GM12878 (cell line): Measurements from ENCODE around the gene MRS2. TPM values are rescaled to one million over a fixed set of nuclear protein-coding genes. Genes with fewer than 3 reads are reported as not detected.
A peak's percentile ranks its signal among the peaks of the same experiment; 100 is the strongest.

Source experiments
- ATAC-seq: fragments of 200-7000 bp; cut with Tn5 transposase; 3 replicates; pipeline ENCODE4 v1.9.1; 2020; ENCODE audit warnings: mild to moderate bottlenecking, moderate library complexity
- BruUV-seq: library from RNA; stranded (reverse); fragments of 400-500 nt; replicated peaks from 2 replicates; lab custom pipeline; 2021; lab: Mats Ljungman, UMichigan
- CTCF ChIA-PET: fragments of 300-600 bp; sonication (Branson Sonifier 250); formaldehyde crosslinking; extraction: SDS; loops from one replicate; lab custom pipeline; 2021; ENCODE audit warnings: inconsistent platforms; lab: Yijun Ruan, JAX
- POLR2A ChIA-PET: fragments of 350-600 bp; formaldehyde crosslinking; extraction: SDS; loops from one replicate; lab custom pipeline; 2021; ENCODE audit warnings: inconsistent platforms; lab: Charles Lee
- RAD21 ChIA-PET: fragments of 300-600 bp; sonication (Branson Sonifier 250); formaldehyde crosslinking; loops from one replicate; lab custom pipeline; 2023; ENCODE audit warnings: antibody characterized with exemption; ENCODE audit not compliant: unreplicated experiment; lab: Charles Lee
- SMC1A ChIA-PET: fragments of 300-600 bp; sonication (Branson Sonifier 250); formaldehyde crosslinking; loops from one replicate; lab custom pipeline; 2023; ENCODE audit not compliant: unreplicated experiment, uncharacterized antibody; lab: Charles Lee
- DNase-seq: peaks from one replicate; pipeline ENCODE4 v3.0.0-alpha.2; 2011; ENCODE audit warnings: low read depth, low spot score
- FAIRE-seq: peaks from 3 replicates; lab custom pipeline; 2011; peaks lifted over from hg19 to GRCh38; lab: Jason Lieb, UNC
- H2AFZ ChIP-seq: 2 replicates; pipeline ENCODE4 v1.6.0; 2011; ENCODE audit warnings: low read depth, low read length, control low read depth; ENCODE audit not compliant: control insufficient read depth
- H3K27ac ChIP-seq: 2 replicates; pipeline ENCODE4 v1.5.1; 2011; ENCODE audit warnings: control low read depth; ENCODE audit not compliant: control insufficient read depth, insufficient read depth
- H3K27me3 ChIP-seq, 2 experiments: replicated peaks in 1 of 2; 2 replicates each; pipeline versions ENCODE4 v1.6.0 to v1.6.1; 2011; ENCODE audit warnings: low read length in 1 of 2; ENCODE audit not compliant: control insufficient read depth in 2 of 2, insufficient read depth in 2 of 2
- H3K36me3 ChIP-seq, 2 experiments: 2 replicates each; pipeline ENCODE4 v1.5.1; 2011; ENCODE audit warnings: low read length in 1 of 2; ENCODE audit not compliant: control insufficient read depth in 2 of 2, insufficient read depth in 2 of 2
- H3K4me1 ChIP-seq: 2 replicates; pipeline ENCODE4 v1.6.1; 2011; ENCODE audit warnings: mild to moderate bottlenecking, low read length, moderate library complexity, mixed read lengths; ENCODE audit not compliant: control insufficient read depth, insufficient read depth
- H3K4me2 ChIP-seq: 2 replicates; pipeline ENCODE4 v1.6.0; 2011; ENCODE audit warnings: control low read depth; ENCODE audit not compliant: control insufficient read depth, insufficient read depth
- H3K4me3 ChIP-seq: fragments of 200-600 bp; sonication (generic); 2 replicates; pipeline ENCODE4 v1.5.1; 2016
- H3K79me2 ChIP-seq: 2 replicates; pipeline ENCODE4 v1.6.0; 2011; ENCODE audit warnings: low read length; ENCODE audit not compliant: control insufficient read depth, insufficient read depth
- H3K9ac ChIP-seq: 2 replicates; pipeline ENCODE4 v1.8.0; 2011; ENCODE audit warnings: low read length, control low read depth, mixed read lengths; ENCODE audit not compliant: control insufficient read depth, insufficient read depth
- H3K9me3 ChIP-seq: replicated peaks from 3 replicates; pipeline ENCODE4 v1.5.1; 2011; ENCODE audit warnings: mild to moderate bottlenecking, low read length; ENCODE audit not compliant: control insufficient read depth, insufficient read depth
- H4K20me1 ChIP-seq: 2 replicates; pipeline ENCODE4 v1.6.0; 2011; ENCODE audit not compliant: control insufficient read depth, insufficient read depth
- EED ChIP-seq: sonication (generic); IDR thresholded peaks from 2 replicates; pipeline ENCODE4 v1.6.1; 2016; ENCODE audit warnings: antibody characterized with exemption, low read depth
- FOXM1 ChIP-seq: IDR thresholded peaks from 2 replicates; pipeline ENCODE4 v1.6.1; 2012; ENCODE audit warnings: low read depth, mild to moderate bottlenecking, inconsistent platforms, low read length, moderate library complexity
- IRF4 ChIP-seq: IDR thresholded peaks from 2 replicates; pipeline ENCODE4 v1.6.1; 2011; ENCODE audit warnings: low read depth, low read length
- MTA2 ChIP-seq: fragments of 450-650 bp; IDR thresholded peaks from 2 replicates; pipeline ENCODE4 v1.6.1; 2016; ENCODE audit warnings: low read depth, mild to moderate bottlenecking, moderate library complexity
- RAD21 ChIP-seq: IDR thresholded peaks from 2 replicates; pipeline ENCODE4 v1.6.1; 2011; ENCODE audit warnings: mild to moderate bottlenecking, low read depth, low read length, moderate library complexity; ENCODE audit not compliant: insufficient read depth
- RAD51 ChIP-seq: fragments of 450-650 bp; IDR thresholded peaks from 2 replicates; pipeline ENCODE4 v1.6.1; 2016; ENCODE audit warnings: moderate library complexity, mild to moderate bottlenecking, inconsistent platforms
- SMARCA5 ChIP-seq: fragments of 450-650 bp; IDR thresholded peaks from 2 replicates; pipeline ENCODE4 v1.6.1; 2017; ENCODE audit warnings: mild to moderate bottlenecking
- SP1 ChIP-seq: IDR thresholded peaks from one replicate; pipeline ENCODE4 v1.6.1; 2011; ENCODE audit warnings: low read depth, low read length
- WGBS: methylation state at CpG from one replicate; pipeline ENCODE4 v1.1.6; 2016; ENCODE audit warnings: low lambda C conversion rate; ENCODE audit not compliant: insufficient replicate concordance, insufficient coverage; ENCODE audit errors: missing lambda C conversion rate; 5-methylcytosine and 5-hydroxymethylcytosine counted together
- in situ Hi-C: fragments of 300-500 bp; cut with MboI; formaldehyde crosslinking; loops from 9 replicates; pipeline ENCODE4 v1.14.3; 2018; ENCODE audit warnings: mixed read lengths
- intact Hi-C: fragments of 100-400 bp; cut with micrococcal nuclease; formaldehyde crosslinking; loops from one replicate; pipeline ENCODE4 v1.14.2; 2022; ENCODE audit not compliant: unreplicated experiment
- polyA plus RNA-seq, 11 experiments: library from polyadenylated mRNA; depleted of rRNA in 4 of 11; unstranded in 6 of 11; stranded (reverse) in 5 of 11; fragments of >200 nt; fragmentation: Nextera tagmentation in 4 of 11; fragmentation: Illumina TruSeq in 1 of 11; extraction: Ambion mirVana in 4 of 11; extraction: Trizol in 1 of 11; gene quantifications; 1 replicate in 1 of 11; 2 replicates in 10 of 11; pipeline versions ENCODE4 v1.2.1 to v1.2.3, GENCODE V29; 2011 to 2016; ENCODE audit warnings: inconsistent platforms in 2 of 11, missing spikeins in 2 of 11, low read depth in 1 of 11
- total RNA-seq, 4 experiments: library from RNA; depleted of rRNA in 3 of 4; stranded (reverse); fragments of >200 nt in 3 of 4; fragmentation: Illumina TruSeq in 1 of 4; extraction: Trizol in 1 of 4; gene quantifications; 2 replicates each; pipeline versions ENCODE4 v1.2.1 to v1.2.3, GENCODE V29; 2013 to 2021
- TF ChIP-seq, protein P1 (sequence below): fragments of 450-650 bp; IDR thresholded peaks from 2 replicates; pipeline ENCODE4 v1.6.1; 2017; ENCODE audit warnings: mild to moderate bottlenecking, low read depth, inconsistent platforms; ENCODE audit not compliant: poor library complexity, severe bottlenecking
- TF ChIP-seq, protein P2 (sequence below), 3 experiments: IDR thresholded peaks in 2 of 3; conservative IDR thresholded peaks in 1 of 3; 2 replicates each; pipeline ENCODE4 v1.5.1; 2011; ENCODE audit warnings: low read depth in 3 of 3, low read length in 3 of 3, mild to moderate bottlenecking in 3 of 3, control low read depth in 2 of 3, moderate library complexity in 2 of 3, inconsistent platforms in 1 of 3, mixed read lengths in 1 of 3; ENCODE audit not compliant: control insufficient read depth in 2 of 3, insufficient read depth in 1 of 3; ENCODE audit errors: extremely low read depth in 1 of 3
- TF ChIP-seq, protein P3 (sequence below): fragments of 450-650 bp; IDR thresholded peaks from 2 replicates; pipeline ENCODE4 v1.6.1; 2014; ENCODE audit warnings: mild to moderate bottlenecking
- TF ChIP-seq, protein P4 (sequence below): fragments of 450-650 bp; IDR thresholded peaks from 2 replicates; pipeline ENCODE4 v1.6.1; 2017; ENCODE audit warnings: mild to moderate bottlenecking, moderate library complexity

MRS2 gene
- total and polyA plus RNA-seq, 10 of the 15 experiments (the other 5 are each of a cell fraction or from before 2014, with no cell fraction given), result 7.5 to 29.9 (median 24.2) TPM

DNA sequence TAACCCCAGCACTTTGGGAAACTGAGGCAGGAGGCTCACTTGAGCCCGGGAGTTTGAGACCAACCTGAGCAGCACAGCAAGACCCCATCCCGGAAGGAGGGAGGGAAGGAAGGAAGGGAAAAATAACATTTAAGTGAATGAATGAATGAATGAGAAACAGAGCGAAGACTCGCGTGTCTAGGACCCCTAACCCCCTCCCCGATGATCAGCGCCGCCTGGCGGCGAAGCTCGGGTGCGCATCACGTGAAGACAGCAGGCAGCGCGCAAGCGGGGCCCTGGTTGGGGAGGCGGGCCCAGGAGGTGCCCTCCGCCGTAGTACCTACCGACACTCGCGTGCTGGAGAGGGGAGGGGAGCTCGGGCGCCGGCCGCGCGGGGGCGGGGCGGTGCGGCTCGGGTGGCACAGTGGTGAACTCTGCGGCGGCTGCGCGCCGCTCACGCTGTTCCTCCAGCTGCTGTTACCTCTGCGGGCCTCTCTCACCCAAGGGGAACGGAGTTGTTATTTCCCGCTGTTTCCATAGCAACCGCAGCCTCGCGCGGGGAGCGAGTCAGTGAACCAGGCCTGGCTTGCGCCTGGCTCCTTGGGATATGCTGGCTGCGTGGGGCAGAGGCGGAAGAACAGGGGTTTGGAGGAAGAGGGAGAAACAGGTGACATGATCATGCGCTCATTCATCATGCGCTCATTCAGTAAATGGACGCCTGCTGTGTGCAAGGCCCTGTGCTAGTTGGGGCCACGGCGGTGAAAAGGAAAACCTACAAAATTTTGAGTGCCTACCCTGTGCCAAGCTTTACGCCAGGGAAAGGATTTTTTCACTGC is 42.9 kb upstream of the MRS2 start:
- ChIA-PET POLR2A (interaction anchor here (0.7 kb wide), 1 partner anchor 56 kb away, joined by 3 read pairs; no protein-coding TSS in a partner anchor), CTCF (interaction anchor here (0.6 to 2.1 kb wide), 17 partner anchors 10 to 380 kb away, joined by 3 to 19 read pairs (median 3); partner anchors contain the start of gene MRS2)
- no peak for TF ChIP-seq SP1
- TF ChIP-seq FOXM1, result no peak
- peak; percentile 71; the same call in 1 of the 2 replicates for TF ChIP-seq SMARCA5
- TF ChIP-seq, protein P1, sequence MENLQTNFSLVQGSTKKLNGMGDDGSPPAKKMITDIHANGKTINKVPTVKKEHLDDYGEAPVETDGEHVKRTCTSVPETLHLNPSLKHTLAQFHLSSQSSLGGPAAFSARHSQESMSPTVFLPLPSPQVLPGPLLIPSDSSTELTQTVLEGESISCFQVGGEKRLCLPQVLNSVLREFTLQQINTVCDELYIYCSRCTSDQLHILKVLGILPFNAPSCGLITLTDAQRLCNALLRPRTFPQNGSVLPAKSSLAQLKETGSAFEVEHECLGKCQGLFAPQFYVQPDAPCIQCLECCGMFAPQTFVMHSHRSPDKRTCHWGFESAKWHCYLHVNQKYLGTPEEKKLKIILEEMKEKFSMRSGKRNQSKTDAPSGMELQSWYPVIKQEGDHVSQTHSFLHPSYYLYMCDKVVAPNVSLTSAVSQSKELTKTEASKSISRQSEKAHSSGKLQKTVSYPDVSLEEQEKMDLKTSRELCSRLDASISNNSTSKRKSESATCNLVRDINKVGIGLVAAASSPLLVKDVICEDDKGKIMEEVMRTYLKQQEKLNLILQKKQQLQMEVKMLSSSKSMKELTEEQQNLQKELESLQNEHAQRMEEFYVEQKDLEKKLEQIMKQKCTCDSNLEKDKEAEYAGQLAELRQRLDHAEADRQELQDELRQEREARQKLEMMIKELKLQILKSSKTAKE, result no peak
- peak; percentile 49; the same call in 1 of the 2 replicates for TF ChIP-seq RAD21
- TF ChIP-seq IRF4, result no peak
- 0 out of 2 replicates have a peak, but pooled peaks have one; percentile 22 for TF ChIP-seq MTA2
- TF ChIP-seq, protein P2, sequence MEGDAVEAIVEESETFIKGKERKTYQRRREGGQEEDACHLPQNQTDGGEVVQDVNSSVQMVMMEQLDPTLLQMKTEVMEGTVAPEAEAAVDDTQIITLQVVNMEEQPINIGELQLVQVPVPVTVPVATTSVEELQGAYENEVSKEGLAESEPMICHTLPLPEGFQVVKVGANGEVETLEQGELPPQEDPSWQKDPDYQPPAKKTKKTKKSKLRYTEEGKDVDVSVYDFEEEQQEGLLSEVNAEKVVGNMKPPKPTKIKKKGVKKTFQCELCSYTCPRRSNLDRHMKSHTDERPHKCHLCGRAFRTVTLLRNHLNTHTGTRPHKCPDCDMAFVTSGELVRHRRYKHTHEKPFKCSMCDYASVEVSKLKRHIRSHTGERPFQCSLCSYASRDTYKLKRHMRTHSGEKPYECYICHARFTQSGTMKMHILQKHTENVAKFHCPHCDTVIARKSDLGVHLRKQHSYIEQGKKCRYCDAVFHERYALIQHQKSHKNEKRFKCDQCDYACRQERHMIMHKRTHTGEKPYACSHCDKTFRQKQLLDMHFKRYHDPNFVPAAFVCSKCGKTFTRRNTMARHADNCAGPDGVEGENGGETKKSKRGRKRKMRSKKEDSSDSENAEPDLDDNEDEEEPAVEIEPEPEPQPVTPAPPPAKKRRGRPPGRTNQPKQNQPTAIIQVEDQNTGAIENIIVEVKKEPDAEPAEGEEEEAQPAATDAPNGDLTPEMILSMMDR (IDR thresholded peaks at IDR 0.05 in 2 of 3, conservative IDR thresholded peaks at IDR 0.05 in 1 of 3; ENCODE audit: control insufficient read depth in 2 of 3, extremely low read depth in 1 of 3, insufficient read depth in 1 of 3, low read depth in 3 of 3, low read length in 3 of 3), result peak; percentile 56 to 91 (median 85)
- TF ChIP-seq, protein P3, sequence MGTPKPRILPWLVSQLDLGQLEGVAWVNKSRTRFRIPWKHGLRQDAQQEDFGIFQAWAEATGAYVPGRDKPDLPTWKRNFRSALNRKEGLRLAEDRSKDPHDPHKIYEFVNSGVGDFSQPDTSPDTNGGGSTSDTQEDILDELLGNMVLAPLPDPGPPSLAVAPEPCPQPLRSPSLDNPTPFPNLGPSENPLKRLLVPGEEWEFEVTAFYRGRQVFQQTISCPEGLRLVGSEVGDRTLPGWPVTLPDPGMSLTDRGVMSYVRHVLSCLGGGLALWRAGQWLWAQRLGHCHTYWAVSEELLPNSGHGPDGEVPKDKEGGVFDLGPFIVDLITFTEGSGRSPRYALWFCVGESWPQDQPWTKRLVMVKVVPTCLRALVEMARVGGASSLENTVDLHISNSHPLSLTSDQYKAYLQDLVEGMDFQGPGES, result no peak
- no peak; the same call in 1 of the 2 replicates for TF ChIP-seq RAD51
- TF ChIP-seq, protein P4, sequence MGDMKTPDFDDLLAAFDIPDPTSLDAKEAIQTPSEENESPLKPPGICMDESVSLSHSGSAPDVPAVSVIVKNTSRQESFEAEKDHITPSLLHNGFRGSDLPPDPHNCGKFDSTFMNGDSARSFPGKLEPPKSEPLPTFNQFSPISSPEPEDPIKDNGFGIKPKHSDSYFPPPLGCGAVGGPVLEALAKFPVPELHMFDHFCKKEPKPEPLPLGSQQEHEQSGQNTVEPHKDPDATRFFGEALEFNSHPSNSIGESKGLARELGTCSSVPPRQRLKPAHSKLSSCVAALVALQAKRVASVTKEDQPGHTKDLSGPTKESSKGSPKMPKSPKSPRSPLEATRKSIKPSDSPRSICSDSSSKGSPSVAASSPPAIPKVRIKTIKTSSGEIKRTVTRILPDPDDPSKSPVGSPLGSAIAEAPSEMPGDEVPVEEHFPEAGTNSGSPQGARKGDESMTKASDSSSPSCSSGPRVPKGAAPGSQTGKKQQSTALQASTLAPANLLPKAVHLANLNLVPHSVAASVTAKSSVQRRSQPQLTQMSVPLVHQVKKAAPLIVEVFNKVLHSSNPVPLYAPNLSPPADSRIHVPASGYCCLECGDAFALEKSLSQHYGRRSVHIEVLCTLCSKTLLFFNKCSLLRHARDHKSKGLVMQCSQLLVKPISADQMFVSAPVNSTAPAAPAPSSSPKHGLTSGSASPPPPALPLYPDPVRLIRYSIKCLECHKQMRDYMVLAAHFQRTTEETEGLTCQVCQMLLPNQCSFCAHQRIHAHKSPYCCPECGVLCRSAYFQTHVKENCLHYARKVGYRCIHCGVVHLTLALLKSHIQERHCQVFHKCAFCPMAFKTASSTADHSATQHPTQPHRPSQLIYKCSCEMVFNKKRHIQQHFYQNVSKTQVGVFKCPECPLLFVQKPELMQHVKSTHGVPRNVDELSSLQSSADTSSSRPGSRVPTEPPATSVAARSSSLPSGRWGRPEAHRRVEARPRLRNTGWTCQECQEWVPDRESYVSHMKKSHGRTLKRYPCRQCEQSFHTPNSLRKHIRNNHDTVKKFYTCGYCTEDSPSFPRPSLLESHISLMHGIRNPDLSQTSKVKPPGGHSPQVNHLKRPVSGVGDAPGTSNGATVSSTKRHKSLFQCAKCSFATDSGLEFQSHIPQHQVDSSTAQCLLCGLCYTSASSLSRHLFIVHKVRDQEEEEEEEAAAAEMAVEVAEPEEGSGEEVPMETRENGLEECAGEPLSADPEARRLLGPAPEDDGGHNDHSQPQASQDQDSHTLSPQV, result no peak
- peak; percentile 19; the same call in 1 of the 2 replicates for TF ChIP-seq EED

More for the DNA sequence above, 42.9 kb upstream of the MRS2 start:
- Histone ChIP-seq H4K20me1 (no peaks in the 10 kb centered on the region), H3K79me2 (no peaks in the 10 kb centered on the region), H3K9me3 (no peaks in the 10 kb centered on the region), H2AFZ (peak overlapping the region; percentile 53), H3K4me3 (peak overlapping the region; percentile 17; the same call in 1 of the 2 replicates), H3K4me2 (peak overlapping the region; percentile 82), H3K4me1 (no peaks in the 10 kb centered on the region; the same call in 1 of the 2 replicates), H3K36me3 (no peaks in the 10 kb centered on the region), H3K27me3 (peaks cover 0 to 2% of the 10 kb centered on the region in 2 experiments; a peak in 1 of 4 replicates), H3K9ac (no peak overlapping the region; the same call in 1 of the 2 replicates), H3K27ac (no peak overlapping the region)
- DNase-seq (peak; percentile 28), ATAC-seq (peak; percentile 97), FAIRE-seq (peak; percentile 78)
- SMC1A ChIA-PET, result interaction anchor here (1.1 to 1.3 kb wide), 3 partner anchors 49 to 113 kb away, joined by 3 to 5 read pairs (median 4); no protein-coding TSS in a partner anchor
- RAD21 ChIA-PET, result interaction anchor here (0.7 to 1.9 kb wide), 3 partner anchors 49 to 163 kb away, joined by 4 to 12 read pairs (median 7); no protein-coding TSS in a partner anchor
- in situ Hi-C loops, result no loop called here
- intact Hi-C loops, result loop anchor here (5.0 kb wide), 1 partner anchor 293 kb away; no protein-coding TSS in a partner anchor
- 8% methylated on average over 39 of the region's 55 CpGs for WGBS
- BruUV-seq, result no TSS peak
